ENCODE measurements around the gene ISLR2. TPM values are rescaled to one million over a fixed set of nuclear protein-coding genes. Genes with fewer than 3 reads are reported as not detected.

Gene ISLR2
- total and polyA plus RNA-seq, 2 donors (not counting 3 experiments of a cell fraction or from before 2014, with no cell fraction given): not detected

DNA sequence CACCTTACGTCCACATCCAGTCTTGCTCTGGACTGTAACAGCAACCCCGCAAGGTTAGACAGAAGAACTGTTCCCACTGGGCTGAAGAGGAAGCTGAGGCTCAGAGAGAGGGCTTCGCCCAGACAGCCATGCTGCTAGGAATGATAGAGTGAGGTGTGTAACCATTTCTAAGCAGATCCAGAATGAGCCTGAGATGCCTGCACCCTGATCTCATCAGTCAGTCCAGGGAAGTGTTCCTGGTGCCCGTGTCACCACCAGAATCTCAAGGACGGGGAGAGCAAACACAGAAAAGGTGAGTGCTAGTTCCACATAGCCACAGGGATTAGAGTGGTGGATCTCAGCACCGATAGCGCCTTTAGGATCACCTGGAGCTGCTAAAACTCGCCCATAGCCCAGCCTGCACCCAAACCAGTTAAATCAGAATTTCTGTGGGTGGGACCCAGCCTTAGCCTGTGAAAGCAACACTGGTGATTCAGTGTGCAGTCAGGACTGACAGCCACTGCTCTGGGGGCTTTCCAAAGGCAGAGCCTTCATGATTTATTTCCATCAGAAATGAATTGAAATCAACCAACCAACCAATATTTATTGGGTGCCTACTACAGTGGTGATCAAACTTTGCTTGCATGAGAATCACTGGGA is 55.4 kb downstream of the ISLR2 start:
- H3K4me3 ChIP-seq (replicated peaks in 1 of 3; ENCODE audit: insufficient read depth in 1 of 3, low read depth in 1 of 3, low read length in 3 of 3): no peak overlapping the region
- no peaks in the 10 kb centered on the region for H3K79me2 ChIP-seq (ENCODE audit: control insufficient read depth, insufficient read depth, low read length)
- dilution Hi-C loops (cut with MboI; ENCODE audit: extremely low pct_ligation_motif_present, low sequenced_read_pairs) (no loop called here), intact Hi-C loops (cut with micrococcal nuclease) (no loop called here)
- no peaks in the 10 kb centered on the region for H3K9me3 ChIP-seq (replicated peaks; ENCODE audit: control insufficient read depth, insufficient read depth, low read length)
- TF ChIP-seq, protein P1, sequence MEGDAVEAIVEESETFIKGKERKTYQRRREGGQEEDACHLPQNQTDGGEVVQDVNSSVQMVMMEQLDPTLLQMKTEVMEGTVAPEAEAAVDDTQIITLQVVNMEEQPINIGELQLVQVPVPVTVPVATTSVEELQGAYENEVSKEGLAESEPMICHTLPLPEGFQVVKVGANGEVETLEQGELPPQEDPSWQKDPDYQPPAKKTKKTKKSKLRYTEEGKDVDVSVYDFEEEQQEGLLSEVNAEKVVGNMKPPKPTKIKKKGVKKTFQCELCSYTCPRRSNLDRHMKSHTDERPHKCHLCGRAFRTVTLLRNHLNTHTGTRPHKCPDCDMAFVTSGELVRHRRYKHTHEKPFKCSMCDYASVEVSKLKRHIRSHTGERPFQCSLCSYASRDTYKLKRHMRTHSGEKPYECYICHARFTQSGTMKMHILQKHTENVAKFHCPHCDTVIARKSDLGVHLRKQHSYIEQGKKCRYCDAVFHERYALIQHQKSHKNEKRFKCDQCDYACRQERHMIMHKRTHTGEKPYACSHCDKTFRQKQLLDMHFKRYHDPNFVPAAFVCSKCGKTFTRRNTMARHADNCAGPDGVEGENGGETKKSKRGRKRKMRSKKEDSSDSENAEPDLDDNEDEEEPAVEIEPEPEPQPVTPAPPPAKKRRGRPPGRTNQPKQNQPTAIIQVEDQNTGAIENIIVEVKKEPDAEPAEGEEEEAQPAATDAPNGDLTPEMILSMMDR (IDR thresholded peaks at IDR 0.05; ENCODE audit: extremely low read depth in 1 of 2, insufficient read depth in 1 of 2, low read depth in 1 of 2, low read length in 2 of 2): no peak
- TF ChIP-seq JUN (IDR thresholded peaks at IDR 0.05; ENCODE audit: borderline replicate concordance, insufficient read depth, insufficient read length, low read depth): no peak
- no peak for TF ChIP-seq POLR2A (IDR thresholded peaks at IDR 0.05; ENCODE audit: low read depth, low read length)
- TF ChIP-seq POLR2AphosphoS5 (IDR thresholded peaks at IDR 0.05; ENCODE audit: insufficient read depth, low read depth, low read length): no peak
- no peak for TF ChIP-seq EZH2 (IDR thresholded peaks at IDR 0.05; ENCODE audit: borderline replicate concordance, low read depth, low read length, severe bottlenecking)
- TF ChIP-seq FOS (IDR thresholded peaks at IDR 0.05; ENCODE audit: borderline replicate concordance, insufficient read depth, low read length): no peak
- no peak for TF ChIP-seq MYC (IDR thresholded peaks at IDR 0.05; ENCODE audit: low read depth, low read length)
- TF ChIP-seq, protein P2, sequence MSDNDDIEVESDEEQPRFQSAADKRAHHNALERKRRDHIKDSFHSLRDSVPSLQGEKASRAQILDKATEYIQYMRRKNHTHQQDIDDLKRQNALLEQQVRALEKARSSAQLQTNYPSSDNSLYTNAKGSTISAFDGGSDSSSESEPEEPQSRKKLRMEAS (IDR thresholded peaks at IDR 0.05; ENCODE audit: insufficient read depth, insufficient read length): no peak
- no peaks in the 10 kb centered on the region for H3K36me3 ChIP-seq (ENCODE audit: control insufficient read depth in 2 of 2, extremely low read depth in 1 of 2, insufficient read depth in 2 of 2, low read length in 2 of 2)
- BruUV-seq (replicated peaks): no TSS peak
- no peaks in the 10 kb centered on the region for H3K4me1 ChIP-seq (ENCODE audit: control insufficient read depth, extremely low read depth, insufficient read depth, low read length)
- H2AFZ ChIP-seq (ENCODE audit: low read depth, low read length): no peak overlapping the region
- ChIA-PET POLR2A (no interaction called here), CTCF (no interaction called here)
- H3K9me1 ChIP-seq (replicated peaks; ENCODE audit: control insufficient read depth, extremely low read depth, insufficient read depth, low read length): no peaks in the 10 kb centered on the region
- FAIRE-seq (no peak), DNase-seq (ENCODE audit: low read depth, low spot score) (no peak)
- H3K9ac ChIP-seq (replicated peaks; ENCODE audit: extremely low read depth, insufficient read depth, low read length): no peak overlapping the region
- H3K27me3 ChIP-seq (ENCODE audit: control insufficient read depth in 2 of 2, insufficient read depth in 2 of 2, low read length in 2 of 2): no peaks in the 10 kb centered on the region
- H3K4me2 ChIP-seq (ENCODE audit: insufficient read depth, low read length): no peak overlapping the region
- no peak overlapping the region for H3K27ac ChIP-seq (ENCODE audit: insufficient read depth, low read depth, low read length)
- no peaks in the 10 kb centered on the region for H4K20me1 ChIP-seq (replicated peaks; ENCODE audit: control insufficient read depth, extremely low read depth, insufficient read depth, low read length)

Small RNA genes lying within 50 kb of the gene (small RNA-seq; reads per million reads assigned to genes)
- not detected for gene RF00017 (ENCODE audit: insufficient read depth, insufficient read length, low read depth, low replicate concordance)

Other genes with a start within 250 kb of the ISLR2 start
- gene LOXL1, start 204.1 kb upstream of the ISLR2 start, total RNA-seq: 5.2 and 9.2 TPM in 2 replicates
- gene LOXL1, start 204.1 kb upstream of the ISLR2 start, polyA plus RNA-seq: 14.4 and 19.3 TPM in 2 replicates
- 12.4 and 12.9 TPM in 2 replicates for gene STOML1, start 138.3 kb upstream of the ISLR2 start, total RNA-seq
- gene STOML1, start 138.3 kb upstream of the ISLR2 start, polyA plus RNA-seq: 15.4 and 16.7 TPM in 2 replicates
- 77.4 and 79.6 TPM in 2 replicates for gene PML, start 135.9 kb upstream of the ISLR2 start, total RNA-seq
- 30.4 and 32.2 TPM in 2 replicates for gene PML, start 135.9 kb upstream of the ISLR2 start, polyA plus RNA-seq
- not detected in 2 replicates for gene GOLGA6A, start 48.0 kb upstream of the ISLR2 start, total RNA-seq
- gene GOLGA6A, start 48.0 kb upstream of the ISLR2 start, polyA plus RNA-seq: not detected in 2 replicates
- not detected in 2 replicates for gene ISLR, start 43.1 kb downstream of the ISLR2 start, total RNA-seq
- not detected in 2 replicates for gene ISLR, start 43.1 kb downstream of the ISLR2 start, polyA plus RNA-seq
- gene STRA6, start 72.2 kb downstream of the ISLR2 start, total RNA-seq: not detected in 2 replicates
- not detected in 2 replicates for gene STRA6, start 72.2 kb downstream of the ISLR2 start, polyA plus RNA-seq
- gene CCDC33, start 105.7 kb downstream of the ISLR2 start, total RNA-seq: not detected in 2 replicates
- not detected in 2 replicates for gene CCDC33, start 105.7 kb downstream of the ISLR2 start, polyA plus RNA-seq
- not detected in 2 replicates for gene CYP11A1, start 237.1 kb downstream of the ISLR2 start, total RNA-seq
- 0.08 TPM in 1 of 2 replicates, not detected in the other for gene CYP11A1, start 237.1 kb downstream of the ISLR2 start, polyA plus RNA-seq